Liver (tissue), 9 donors: ENCODE data around the gene CD52. TPM values are rescaled to one million over a fixed set of nuclear protein-coding genes. Genes with fewer than 3 reads are reported as not detected.
A peak's percentile ranks its signal among the peaks of the same experiment; 100 is the strongest.

ENCODE experiments used
- DNase-seq: peaks from one replicate; pipeline ENCODE4 v3.0.0-alpha.2; 2017; ENCODE audit warnings: low spot score
- H3K27ac ChIP-seq, 2 donors: one replicate each; pipeline ENCODE4 v1.7.0; 2013; ENCODE audit warnings: inconsistent platforms in 2 of 2, low read length in 2 of 2, control low read depth in 1 of 2, low read depth in 1 of 2, mild to moderate bottlenecking in 1 of 2
- H3K27me3 ChIP-seq, 4 donors: one replicate each; pipeline versions ENCODE4 v1.6.1 to v1.7.0; 2013; ENCODE audit warnings: low read length in 3 of 4, inconsistent platforms in 1 of 4, mild to moderate bottlenecking in 1 of 4, moderate library complexity in 1 of 4; ENCODE audit not compliant: control insufficient read depth in 4 of 4, insufficient read depth in 4 of 4
- H3K36me3 ChIP-seq, 4 donors: one replicate each; pipeline versions ENCODE4 v1.6.1 to v1.7.0; 2013; ENCODE audit warnings: low read length in 3 of 4, mild to moderate bottlenecking in 3 of 4, low read depth in 1 of 4, moderate library complexity in 1 of 4; ENCODE audit not compliant: control insufficient read depth in 4 of 4, insufficient read depth in 3 of 4
- H3K4me1 ChIP-seq, 4 donors: one replicate each; pipeline versions ENCODE4 v1.6.1 to v1.7.0; 2013; ENCODE audit warnings: low read length in 3 of 4, mild to moderate bottlenecking in 3 of 4, moderate library complexity in 1 of 4; ENCODE audit not compliant: control insufficient read depth in 4 of 4, insufficient read depth in 4 of 4
- H3K4me3 ChIP-seq, 3 donors: one replicate each; pipeline versions ENCODE4 v1.6.1 to v1.7.0; 2013; ENCODE audit warnings: low read length in 3 of 3, control low read depth in 1 of 3, low read depth in 1 of 3, mild to moderate bottlenecking in 1 of 3
- H3K9ac ChIP-seq, 2 donors: one replicate each; pipeline ENCODE4 v1.7.0; 2013; ENCODE audit warnings: low read length in 2 of 2, mild to moderate bottlenecking in 2 of 2, moderate library complexity in 2 of 2, control low read depth in 1 of 2, low read depth in 1 of 2
- H3K9me3 ChIP-seq, 4 donors: one replicate each; pipeline versions ENCODE4 v1.6.1 to v1.7.0; 2013; ENCODE audit warnings: low read length in 3 of 4; ENCODE audit not compliant: control insufficient read depth in 4 of 4
- CTCF ChIP-seq: fragments of 150-350 bp; IDR thresholded peaks from 2 replicates; pipeline ENCODE4 v1.5.1; 2017; ENCODE audit warnings: improper control_type of control experiment, low read depth, low read length; ENCODE audit not compliant: missing input control
- FOXA1 ChIP-seq: IDR thresholded peaks from 2 replicates; pipeline ENCODE4 v1.6.1; 2016; ENCODE audit warnings: antibody characterized with exemption
- FOXA2 ChIP-seq: IDR thresholded peaks from 2 replicates; pipeline ENCODE4 v1.6.1; 2016; ENCODE audit warnings: antibody characterized with exemption
- GABPA ChIP-seq, 2 donors: IDR thresholded peaks in 1 of 2; conservative IDR thresholded peaks in 1 of 2; 2 replicates each; pipeline ENCODE4 v1.6.1; 2016; ENCODE audit warnings: antibody characterized with exemption in 2 of 2, mild to moderate bottlenecking in 1 of 2, moderate library complexity in 1 of 2
- HNF4G ChIP-seq: IDR thresholded peaks from 2 replicates; pipeline ENCODE4 v1.6.1; 2016; ENCODE audit warnings: antibody characterized with exemption
- JUND ChIP-seq, 2 donors: IDR thresholded peaks; 2 replicates each; pipeline ENCODE4 v1.6.1; 2016; ENCODE audit warnings: antibody characterized with exemption in 2 of 2
- MAX ChIP-seq: IDR thresholded peaks from 2 replicates; pipeline ENCODE4 v1.6.1; 2016; ENCODE audit warnings: antibody characterized with exemption
- NR2F2 ChIP-seq: IDR thresholded peaks from 2 replicates; pipeline ENCODE4 v1.6.1; 2016; ENCODE audit warnings: antibody characterized with exemption
- RAD21 ChIP-seq, 2 donors: IDR thresholded peaks; 2 replicates each; pipeline ENCODE4 v1.6.1; 2016; ENCODE audit warnings: antibody characterized with exemption in 2 of 2, mild to moderate bottlenecking in 2 of 2
- REST ChIP-seq: IDR thresholded peaks from 2 replicates; pipeline ENCODE4 v1.6.1; 2016; ENCODE audit warnings: antibody characterized with exemption, mild to moderate bottlenecking
- RXRA ChIP-seq, 2 donors: IDR thresholded peaks; 2 replicates each; pipeline ENCODE4 v1.6.1; 2017 to 2018; ENCODE audit warnings: antibody characterized with exemption in 2 of 2, mild to moderate bottlenecking in 1 of 2
- SP1 ChIP-seq: IDR thresholded peaks from 2 replicates; pipeline ENCODE4 v1.6.1; 2018; ENCODE audit warnings: antibody characterized with exemption, mild to moderate bottlenecking
- TAF1 ChIP-seq: conservative IDR thresholded peaks from 2 replicates; pipeline ENCODE4 v1.6.1; 2016; ENCODE audit warnings: antibody characterized with exemption, mild to moderate bottlenecking
- YY1 ChIP-seq: IDR thresholded peaks from 2 replicates; pipeline ENCODE4 v1.6.1; 2016; ENCODE audit warnings: antibody characterized with exemption, mild to moderate bottlenecking
- WGBS: extraction: QIAGEN DNeasy Blood & Tissue Kit; methylation state at CpG from one replicate; pipeline ENCODE4 v1.1.7; 2013; 5-methylcytosine and 5-hydroxymethylcytosine counted together
- polyA plus RNA-seq, 2 donors: library from polyadenylated mRNA; stranded (reverse) in 1 of 2; unstranded in 1 of 2; fragments of 200-250 nt in 1 of 2; fragments of >200 nt in 1 of 2; fragmentation: Nextera tagmentation in 1 of 2; extraction: Ambion mirVana in 1 of 2; gene quantifications; one replicate each; pipeline versions ENCODE4 v1.2.1 to v1.2.3, GENCODE V29; 2013 to 2015
- total RNA-seq, 2 donors: library from RNA; depleted of rRNA; stranded (reverse); fragments of >200 nt; gene quantifications; one replicate each; pipeline ENCODE4 v1.2.3, GENCODE V29; 2014
- TF ChIP-seq, protein P1 (sequence below): IDR thresholded peaks from 2 replicates; pipeline ENCODE4 v1.6.1; 2016; ENCODE audit warnings: antibody characterized with exemption
- TF ChIP-seq, protein P2 (sequence below): IDR thresholded peaks from 2 replicates; pipeline ENCODE4 v1.6.1; 2016; ENCODE audit warnings: antibody characterized with exemption
- donor health status: healthy.
- donor health status: healthy.
- donor health status: healthy.
- donor health status: healthy.
- donor health status: healthy.

Gene CD52
- total and polyA plus RNA-seq, 4 donors, result 1.7 to 16.4 (median 8.9) TPM

DNA sequence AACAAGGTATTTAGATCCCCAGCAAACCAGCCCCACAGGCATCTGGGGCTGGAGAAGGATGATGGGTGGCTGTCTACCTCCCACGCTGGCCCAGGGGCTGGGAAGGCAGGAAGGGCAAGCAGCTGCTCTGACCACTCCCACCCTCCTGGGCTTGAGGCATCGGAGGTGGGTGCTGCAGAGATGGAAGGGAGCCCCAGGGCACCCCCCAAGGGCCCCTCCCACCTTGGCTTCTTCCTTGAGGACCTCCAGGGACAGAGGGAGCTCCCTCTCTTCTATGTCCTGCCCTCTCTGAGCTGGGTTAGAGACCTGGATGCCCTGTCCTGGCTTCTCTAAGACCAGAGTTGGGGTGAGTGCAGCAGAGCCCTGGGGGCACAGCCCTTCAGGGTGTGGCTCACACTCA is 3.1 kb downstream of the CD52 start:
- Histone ChIP-seq H3K27ac (no peak overlapping the region), H3K27me3 (no peaks in the 10 kb centered on the region), H3K4me1 (peaks cover 0 to 5% (median 0%) of the 10 kb centered on the region in 4 donors), H3K4me3 (no peak overlapping the region), H3K9me3 (no peaks in the 10 kb centered on the region), H3K36me3 (no peaks in the 10 kb centered on the region), H3K9ac (no peak overlapping the region)
- TF ChIP-seq NR2F2, result no peak
- no peak for DNase-seq
- WGBS, result 69% methylated on average over 2 of the region's 2 CpGs

DNA sequence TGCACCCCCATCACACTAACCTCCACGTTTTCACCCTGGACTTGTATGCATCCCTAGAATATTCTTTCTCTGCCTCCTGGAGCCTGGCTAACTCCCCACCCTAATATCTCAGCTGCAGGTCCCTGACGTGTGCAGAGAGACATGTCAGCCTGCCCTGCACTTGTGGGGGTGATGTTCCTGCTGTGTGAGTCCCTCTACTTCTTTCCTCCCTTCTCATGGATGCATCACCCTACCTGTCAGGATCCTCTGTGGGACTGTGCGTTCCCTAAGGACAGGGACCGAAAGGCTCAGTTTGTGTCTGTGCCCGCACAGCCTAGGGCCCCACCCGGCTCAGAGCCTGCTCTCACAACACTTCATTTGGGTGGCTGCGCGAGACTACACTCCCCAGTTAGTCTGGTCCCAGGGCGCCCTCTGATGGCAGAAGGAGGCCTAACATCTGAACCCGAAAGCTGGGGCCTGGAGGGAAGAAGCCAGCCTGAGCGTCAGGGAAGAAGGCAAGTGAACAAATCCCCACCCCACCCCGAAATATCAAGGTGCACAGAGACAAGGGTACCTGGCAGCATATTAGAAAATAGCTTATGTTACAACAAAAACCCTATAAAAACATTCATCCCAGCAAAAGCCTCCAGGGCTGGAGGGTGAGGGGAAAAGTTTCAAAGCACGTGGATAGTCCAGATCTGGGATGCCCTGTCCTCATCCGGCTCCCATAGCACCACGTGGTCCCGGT is 3.7 kb downstream of the CD52 start:
- Histone ChIP-seq H3K4me3 (no peak overlapping the region), H3K27me3 (no peaks in the 10 kb centered on the region), H3K27ac (no peak overlapping the region), H3K9me3 (no peaks in the 10 kb centered on the region), H3K36me3 (no peaks in the 10 kb centered on the region), H3K9ac (no peak overlapping the region), H3K4me1 (peaks cover 0 to 5% (median 0%) of the 10 kb centered on the region in 4 donors)
- DNase-seq, result peak; percentile 93
- 15% methylated on average over 16 of the region's 16 CpGs for WGBS
- TF ChIP-seq NR2F2 (no peak), FOXA1 (no peak), TAF1 (no peak), RAD21 (IDR thresholded peaks at IDR 0.05) (peak; percentile 95 to 98), FOXA2 (no peak), CTCF (peak; percentile 92), SP1 (no peak), YY1 (no peak), JUND (IDR thresholded peaks at IDR 0.05) (no peak), GABPA (IDR thresholded peaks at IDR 0.05 in 1 of 2, conservative IDR thresholded peaks at IDR 0.05 in 1 of 2) (no peak), REST (no peak), RXRA (IDR thresholded peaks at IDR 0.05) (no peak), MAX (no peak), HNF4G (no peak)
- TF ChIP-seq, protein P1, sequence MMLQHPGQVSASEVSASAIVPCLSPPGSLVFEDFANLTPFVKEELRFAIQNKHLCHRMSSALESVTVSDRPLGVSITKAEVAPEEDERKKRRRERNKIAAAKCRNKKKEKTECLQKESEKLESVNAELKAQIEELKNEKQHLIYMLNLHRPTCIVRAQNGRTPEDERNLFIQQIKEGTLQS, result no peak
- TF ChIP-seq, protein P2, sequence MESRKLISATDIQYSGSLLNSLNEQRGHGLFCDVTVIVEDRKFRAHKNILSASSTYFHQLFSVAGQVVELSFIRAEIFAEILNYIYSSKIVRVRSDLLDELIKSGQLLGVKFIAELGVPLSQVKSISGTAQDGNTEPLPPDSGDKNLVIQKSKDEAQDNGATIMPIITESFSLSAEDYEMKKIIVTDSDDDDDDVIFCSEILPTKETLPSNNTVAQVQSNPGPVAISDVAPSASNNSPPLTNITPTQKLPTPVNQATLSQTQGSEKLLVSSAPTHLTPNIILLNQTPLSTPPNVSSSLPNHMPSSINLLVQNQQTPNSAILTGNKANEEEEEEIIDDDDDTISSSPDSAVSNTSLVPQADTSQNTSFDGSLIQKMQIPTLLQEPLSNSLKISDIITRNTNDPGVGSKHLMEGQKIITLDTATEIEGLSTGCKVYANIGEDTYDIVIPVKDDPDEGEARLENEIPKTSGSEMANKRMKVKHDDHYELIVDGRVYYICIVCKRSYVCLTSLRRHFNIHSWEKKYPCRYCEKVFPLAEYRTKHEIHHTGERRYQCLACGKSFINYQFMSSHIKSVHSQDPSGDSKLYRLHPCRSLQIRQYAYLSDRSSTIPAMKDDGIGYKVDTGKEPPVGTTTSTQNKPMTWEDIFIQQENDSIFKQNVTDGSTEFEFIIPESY, result no peak
